Brain microvascular endothelial cell (primary cell): Measurements from ENCODE around the gene PDE4D.

Source experiments
- DNase-seq: peaks from one replicate; pipeline ENCODE4 v3.0.0-alpha.2; 2020
- H3K27ac ChIP-seq: fragments of 250-450 bp; sonication (Bioruptor Pico); 2 replicates; pipeline ENCODE4 v1.5.1; 2020; ENCODE audit warnings: mild to moderate bottlenecking, moderate library complexity
- H3K27me3 ChIP-seq: fragments of 250-450 bp; sonication (Bioruptor Pico); replicated peaks from 2 replicates; pipeline ENCODE4 v1.5.1; 2020; ENCODE audit warnings: mild to moderate bottlenecking
- H3K36me3 ChIP-seq: fragments of 250-450 bp; sonication (Bioruptor Pico); replicated peaks from 2 replicates; pipeline ENCODE4 v1.5.1; 2020; ENCODE audit warnings: mild to moderate bottlenecking
- H3K4me3 ChIP-seq: 2 replicates; pipeline ENCODE4 v1.5.1; 2011; ENCODE audit warnings: low read depth, mild to moderate bottlenecking, control low read depth, low read length, moderate library complexity
- CTCF ChIP-seq: IDR thresholded peaks from 2 replicates; pipeline ENCODE4 v1.5.1; 2011; ENCODE audit warnings: low read depth, mild to moderate bottlenecking, moderate library complexity, low read length, control low read depth, inconsistent platforms; ENCODE audit errors: missing control alignments
- in situ Hi-C: cut with HindIII; loops from 2 replicates; pipeline ENCODE4 v1.10.0; 2017; ENCODE audit warnings: low sequenced_read_pairs, low pct_ligation_motif_present

Gene PDE4D

GRCh38 chr5:59206132-59206581, 687.4 kb downstream of the PDE4D start:
- in situ Hi-C loops: no loop called here
- no peaks in the 10 kb centered on the region for H3K36me3 ChIP-seq
- no peak for TF ChIP-seq CTCF
- H3K27ac ChIP-seq: peak overlapping the region; percentile 83
- DNase-seq: peak; percentile 86
- no peaks in the 10 kb centered on the region for H3K27me3 ChIP-seq
- H3K4me3 ChIP-seq: no peak overlapping the region

DNA sequence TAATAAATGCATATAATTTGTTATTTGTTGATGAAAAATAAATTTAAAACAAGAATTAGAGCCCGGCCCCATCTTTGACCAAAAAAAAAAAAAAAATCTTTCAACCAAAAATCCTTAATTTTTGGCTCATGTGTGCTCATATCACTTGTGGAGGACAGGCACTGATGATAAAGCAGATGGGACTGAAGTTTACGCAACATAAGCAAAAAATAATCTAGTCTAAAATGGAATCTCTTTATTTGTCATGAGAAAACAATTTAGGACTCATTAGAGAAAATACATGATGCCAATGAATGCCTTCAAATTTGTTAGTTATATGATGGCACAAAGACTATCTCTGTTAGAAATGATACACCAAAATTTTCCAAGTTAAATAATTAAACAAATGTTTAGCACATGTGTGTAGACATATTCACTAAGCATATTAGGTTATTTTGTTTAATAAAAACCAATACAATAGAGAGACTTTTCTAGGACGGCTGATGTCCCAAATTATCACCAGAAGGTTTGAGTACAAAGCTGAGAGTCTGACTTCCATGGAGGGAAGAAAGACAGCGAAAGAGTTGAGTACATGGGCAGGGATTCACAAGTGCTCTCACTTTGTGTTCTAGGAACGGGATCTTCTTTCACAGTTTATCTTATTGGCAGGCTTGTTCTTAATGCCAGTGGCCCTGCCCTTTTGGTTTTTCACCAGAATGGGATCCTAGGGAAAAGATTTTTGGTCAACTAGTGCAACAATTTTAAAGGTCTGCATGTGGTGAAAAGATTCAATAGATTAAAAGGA, 689.2 kb downstream of the PDE4D start:
- no peak for DNase-seq
- no peaks in the 10 kb centered on the region for H3K36me3 ChIP-seq
- no peak overlapping the region for H3K27ac ChIP-seq
- H3K4me3 ChIP-seq: no peak overlapping the region
- no peak for TF ChIP-seq CTCF
- H3K27me3 ChIP-seq: no peaks in the 10 kb centered on the region
- in situ Hi-C loops: no loop called here

- Histone ChIP-seq H3K27ac (no peak overlapping the region), H3K27me3 (no peaks in the 10 kb centered on the region), H3K4me3 (no peak overlapping the region), H3K36me3 (no peaks in the 10 kb centered on the region)
- DNase-seq: no peak
- in situ Hi-C loops: loop anchor here (25.0 kb wide), 1 partner anchor 162 kb away; no protein-coding TSS in a partner anchor
- TF ChIP-seq CTCF: no peak
Measured at GRCh38 chr5:59199868-59200267, 693.7 kb downstream of the PDE4D start.

GRCh38 chr5:59198832-59199231, 694.7 kb downstream of the PDE4D start:
- Histone ChIP-seq H3K27me3 (no peaks in the 10 kb centered on the region), H3K27ac (no peak overlapping the region), H3K4me3 (no peak overlapping the region), H3K36me3 (no peaks in the 10 kb centered on the region)
- no peak for TF ChIP-seq CTCF
- in situ Hi-C loops: loop anchor here (25.0 kb wide), 1 partner anchor 163 kb away; no protein-coding TSS in a partner anchor
- DNase-seq: no peak

DNA sequence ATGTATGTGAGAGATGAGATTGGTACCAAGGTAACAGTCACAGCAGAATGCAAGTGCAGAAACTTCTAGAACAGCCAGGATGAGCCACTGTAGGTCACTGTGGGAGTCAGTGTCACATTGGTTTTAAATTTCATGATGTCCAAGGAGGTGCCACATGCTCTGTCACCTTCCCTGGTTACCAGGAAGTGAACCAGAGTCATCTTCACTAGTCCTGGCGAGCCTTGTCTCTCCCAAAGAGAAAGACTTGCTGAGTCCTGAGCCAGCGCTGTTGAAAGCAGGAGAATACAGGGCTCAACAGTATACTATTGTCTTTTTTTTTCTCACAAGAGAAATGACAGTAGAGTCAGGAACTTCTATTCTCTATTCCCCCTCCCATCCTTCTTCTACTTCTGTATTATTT, 695.2 kb downstream of the PDE4D start:
- Histone ChIP-seq H3K36me3 (no peaks in the 10 kb centered on the region), H3K27ac (no peak overlapping the region), H3K4me3 (no peak overlapping the region), H3K27me3 (no peaks in the 10 kb centered on the region)
- in situ Hi-C loops: loop anchor here (25.0 kb wide), 1 partner anchor 164 kb away; no protein-coding TSS in a partner anchor
- DNase-seq: no peak
- TF ChIP-seq CTCF: no peak
